ENCODE data around the gene PDIA6.

GRCh38 chr2:10829299-10829698 lies 16.7 kb upstream of the PDIA6 start:
- TF ChIP-seq CTCF (IDR thresholded peaks at IDR 0.05; ENCODE audit: low read depth, low read length): no peak
- no peak for TF ChIP-seq EZH2phosphoT487 (IDR thresholded peaks at IDR 0.05; ENCODE audit: low read depth)

All from OCI-LY3 (cell line).